ENCODE results near the gene SETD7.

DNA sequence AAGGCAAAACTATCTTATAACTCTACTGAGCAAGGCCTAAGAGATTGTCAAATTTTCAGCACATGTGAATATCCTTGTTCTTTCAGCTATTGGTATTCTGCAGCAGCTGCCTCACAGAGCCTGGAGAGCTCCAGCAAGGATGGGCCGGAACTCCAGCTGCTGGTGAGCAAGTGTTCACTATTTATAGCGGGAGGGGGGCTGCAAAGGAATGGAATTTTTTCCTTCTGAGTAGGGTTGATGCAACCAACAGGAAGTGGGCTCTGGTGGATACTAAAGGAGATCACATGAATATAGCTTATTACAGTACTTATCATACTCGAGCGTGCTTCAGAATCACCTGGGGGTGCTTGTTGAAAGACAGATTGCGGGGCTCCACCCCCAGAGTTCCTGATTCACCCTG, 20.2 kb upstream of the SETD7 start:
- no peak for TF ChIP-seq EZH2 (IDR thresholded peaks at IDR 0.05; ENCODE audit: low read length, unreplicated experiment)
- TF ChIP-seq, protein P1, sequence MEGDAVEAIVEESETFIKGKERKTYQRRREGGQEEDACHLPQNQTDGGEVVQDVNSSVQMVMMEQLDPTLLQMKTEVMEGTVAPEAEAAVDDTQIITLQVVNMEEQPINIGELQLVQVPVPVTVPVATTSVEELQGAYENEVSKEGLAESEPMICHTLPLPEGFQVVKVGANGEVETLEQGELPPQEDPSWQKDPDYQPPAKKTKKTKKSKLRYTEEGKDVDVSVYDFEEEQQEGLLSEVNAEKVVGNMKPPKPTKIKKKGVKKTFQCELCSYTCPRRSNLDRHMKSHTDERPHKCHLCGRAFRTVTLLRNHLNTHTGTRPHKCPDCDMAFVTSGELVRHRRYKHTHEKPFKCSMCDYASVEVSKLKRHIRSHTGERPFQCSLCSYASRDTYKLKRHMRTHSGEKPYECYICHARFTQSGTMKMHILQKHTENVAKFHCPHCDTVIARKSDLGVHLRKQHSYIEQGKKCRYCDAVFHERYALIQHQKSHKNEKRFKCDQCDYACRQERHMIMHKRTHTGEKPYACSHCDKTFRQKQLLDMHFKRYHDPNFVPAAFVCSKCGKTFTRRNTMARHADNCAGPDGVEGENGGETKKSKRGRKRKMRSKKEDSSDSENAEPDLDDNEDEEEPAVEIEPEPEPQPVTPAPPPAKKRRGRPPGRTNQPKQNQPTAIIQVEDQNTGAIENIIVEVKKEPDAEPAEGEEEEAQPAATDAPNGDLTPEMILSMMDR (conservative IDR thresholded peaks at IDR 0.05; ENCODE audit: low read depth, low read length): no peak

Measured in PC-3 (cell line).